ENCODE results near the gene NELL1. TPM values are rescaled to one million over a fixed set of nuclear protein-coding genes. Genes with fewer than 3 reads are reported as not detected.

Gene NELL1
- polyA plus RNA-seq, 1 experiment: not detected

- no peaks in the 10 kb centered on the region for H3K27me3 ChIP-seq (ENCODE audit: control insufficient read depth, insufficient read depth, low read length)
- H3K27ac ChIP-seq (ENCODE audit: low read depth, low read length): no peak overlapping the region
- TF ChIP-seq, protein P1, sequence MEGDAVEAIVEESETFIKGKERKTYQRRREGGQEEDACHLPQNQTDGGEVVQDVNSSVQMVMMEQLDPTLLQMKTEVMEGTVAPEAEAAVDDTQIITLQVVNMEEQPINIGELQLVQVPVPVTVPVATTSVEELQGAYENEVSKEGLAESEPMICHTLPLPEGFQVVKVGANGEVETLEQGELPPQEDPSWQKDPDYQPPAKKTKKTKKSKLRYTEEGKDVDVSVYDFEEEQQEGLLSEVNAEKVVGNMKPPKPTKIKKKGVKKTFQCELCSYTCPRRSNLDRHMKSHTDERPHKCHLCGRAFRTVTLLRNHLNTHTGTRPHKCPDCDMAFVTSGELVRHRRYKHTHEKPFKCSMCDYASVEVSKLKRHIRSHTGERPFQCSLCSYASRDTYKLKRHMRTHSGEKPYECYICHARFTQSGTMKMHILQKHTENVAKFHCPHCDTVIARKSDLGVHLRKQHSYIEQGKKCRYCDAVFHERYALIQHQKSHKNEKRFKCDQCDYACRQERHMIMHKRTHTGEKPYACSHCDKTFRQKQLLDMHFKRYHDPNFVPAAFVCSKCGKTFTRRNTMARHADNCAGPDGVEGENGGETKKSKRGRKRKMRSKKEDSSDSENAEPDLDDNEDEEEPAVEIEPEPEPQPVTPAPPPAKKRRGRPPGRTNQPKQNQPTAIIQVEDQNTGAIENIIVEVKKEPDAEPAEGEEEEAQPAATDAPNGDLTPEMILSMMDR (IDR thresholded peaks at IDR 0.05; ENCODE audit: low read depth, low read length): no peak
- peaks cover 7% of the 10 kb centered on the region for H3K9me3 ChIP-seq (ENCODE audit: control insufficient read depth, insufficient read depth, low read length)
- CTCF ChIA-PET: no interaction called here
- DNase-seq (ENCODE audit: low read depth, low spot score): no peak
- POLR2A ChIA-PET: no interaction called here
- H3K4me3 ChIP-seq (ENCODE audit: low read depth, low read length): no peak overlapping the region
These were observed 257.6 kb downstream of the NELL1 start for GRCh38 chr11:20926799-20927540.

GRCh38 chr11:20931029-20931428, 261.6 kb downstream of the NELL1 start:
- Histone ChIP-seq H3K27ac (ENCODE audit: low read depth, low read length) (no peak overlapping the region), H3K4me3 (ENCODE audit: low read depth, low read length) (no peak overlapping the region), H3K9me3 (ENCODE audit: control insufficient read depth, insufficient read depth, low read length) (peaks cover 7% of the 10 kb centered on the region; the same call in 1 of the 2 replicates), H3K27me3 (ENCODE audit: control insufficient read depth, insufficient read depth, low read length) (no peaks in the 10 kb centered on the region)
- DNase-seq (ENCODE audit: low read depth, low spot score): no peak
- TF ChIP-seq, protein P1 (IDR thresholded peaks at IDR 0.05; ENCODE audit: low read depth, low read length): no peak
- POLR2A ChIA-PET: no interaction called here
- CTCF ChIA-PET: no interaction called here

- Histone ChIP-seq H3K4me3 (ENCODE audit: low read depth, low read length) (no peak overlapping the region), H3K9me3 (ENCODE audit: control insufficient read depth, insufficient read depth, low read length) (peaks cover 14% of the 10 kb centered on the region; the same call in 1 of the 2 replicates), H3K27ac (ENCODE audit: low read depth, low read length) (no peak overlapping the region), H3K27me3 (ENCODE audit: control insufficient read depth, insufficient read depth, low read length) (no peaks in the 10 kb centered on the region)
- POLR2A ChIA-PET: no interaction called here
- TF ChIP-seq, protein P1 (IDR thresholded peaks at IDR 0.05; ENCODE audit: low read depth, low read length): no peak
- no peak for DNase-seq (ENCODE audit: low read depth, low spot score)
- CTCF ChIA-PET: no interaction called here
These were observed 263.7 kb downstream of the NELL1 start for GRCh38 chr11:20933086-20933485.

- no peak for DNase-seq (ENCODE audit: low read depth, low spot score)
- POLR2A ChIA-PET: no interaction called here
- peaks cover 18% of the 10 kb centered on the region for H3K9me3 ChIP-seq (ENCODE audit: control insufficient read depth, insufficient read depth, low read length)
- H3K27ac ChIP-seq (ENCODE audit: low read depth, low read length): no peak overlapping the region
- CTCF ChIA-PET: no interaction called here
- H3K27me3 ChIP-seq (ENCODE audit: control insufficient read depth, insufficient read depth, low read length): no peaks in the 10 kb centered on the region
- TF ChIP-seq, protein P1 (IDR thresholded peaks at IDR 0.05; ENCODE audit: low read depth, low read length): no peak
- H3K4me3 ChIP-seq (ENCODE audit: low read depth, low read length): no peak overlapping the region
These were observed 264.6 kb downstream of the NELL1 start for GRCh38 chr11:20933958-20934357.

DNA sequence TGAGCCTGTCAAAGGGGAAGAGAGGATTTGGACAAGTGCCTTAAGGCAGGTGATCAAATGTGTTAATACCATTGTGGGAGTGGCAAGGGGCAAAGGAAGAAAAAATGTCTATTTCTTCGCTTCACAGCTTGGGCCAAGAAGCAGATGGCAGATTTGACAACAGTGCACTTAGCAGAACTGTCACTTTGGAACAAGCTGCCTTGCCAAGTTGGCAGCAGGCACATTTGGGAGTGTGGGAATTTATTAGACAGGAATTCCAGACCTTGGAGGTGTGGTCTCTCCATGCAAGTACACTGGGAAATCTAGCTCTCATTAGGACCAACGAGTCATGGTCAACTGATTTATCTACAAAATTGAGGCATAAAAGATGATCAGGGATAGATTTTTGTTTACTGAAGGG, 265.1 kb downstream of the NELL1 start:
- CTCF ChIA-PET: no interaction called here
- TF ChIP-seq, protein P1 (IDR thresholded peaks at IDR 0.05; ENCODE audit: low read depth, low read length): no peak
- Histone ChIP-seq H3K27me3 (ENCODE audit: control insufficient read depth, insufficient read depth, low read length) (no peaks in the 10 kb centered on the region), H3K9me3 (ENCODE audit: control insufficient read depth, insufficient read depth, low read length) (peaks cover 18% of the 10 kb centered on the region), H3K4me3 (ENCODE audit: low read depth, low read length) (no peak overlapping the region), H3K27ac (ENCODE audit: low read depth, low read length) (no peak overlapping the region)
- no peak for DNase-seq (ENCODE audit: low read depth, low spot score)
- POLR2A ChIA-PET: no interaction called here
